Measurements from ENCODE around the gene BATF2.
"Not testable (repeated sequence)": the region's sequence is repeated elsewhere in the genome, so short reads cannot be mapped to it uniquely, and the experiment has no call there.

Gene BATF2

GRCh38 chr11:64990222-64990923, 6.4 kb downstream of the BATF2 start:
- WGBS (ENCODE audit: extremely low coverage, insufficient coverage, insufficient read length), result no CpG with 5 or more reads among the region's 15 CpGs
- H2BK5ac ChIP-seq (ENCODE audit: low read depth, low read length, poor library complexity), result no peak overlapping the region
- H3K18ac ChIP-seq (ENCODE audit: low read length), result no peak overlapping the region
- H3K9ac ChIP-seq (ENCODE audit: low read length), result no peak overlapping the region
- H2AK5ac ChIP-seq (ENCODE audit: low read length), result no peak overlapping the region
- no peak for DNase-seq
- no peaks in the 10 kb centered on the region for H3K4me1 ChIP-seq (ENCODE audit: control insufficient read depth in 1 of 2, insufficient read depth in 2 of 2, low read length in 2 of 2)
- H2BK12ac ChIP-seq (ENCODE audit: low read length), result no peak overlapping the region
- no peaks in the 10 kb centered on the region for H3K27me3 ChIP-seq (ENCODE audit: insufficient read depth, low read length)
- H3K79me1 ChIP-seq (ENCODE audit: low read length), result no peaks in the 10 kb centered on the region
- no peaks in the 10 kb centered on the region for H3K79me2 ChIP-seq (ENCODE audit: control insufficient read depth, insufficient read depth, low read length, poor library complexity)
- no peaks in the 10 kb centered on the region for H3K36me3 ChIP-seq (ENCODE audit: control insufficient read depth in 1 of 2, insufficient read depth in 2 of 2, low read length in 2 of 2)
- H3K4me2 ChIP-seq (ENCODE audit: low read length), result no peak overlapping the region
- H2BK120ac ChIP-seq (ENCODE audit: insufficient read depth, low read length, poor library complexity), result no peak overlapping the region
- H3K27ac ChIP-seq (ENCODE audit: low read depth, low read length), result no peak overlapping the region
- H4K91ac ChIP-seq (ENCODE audit: low read depth, low read length), result no peak overlapping the region
- H3K23ac ChIP-seq (ENCODE audit: low read length), result no peak overlapping the region
- H4K12ac ChIP-seq (ENCODE audit: low read depth, low read length), result no peak overlapping the region
- H3K9me3 ChIP-seq (ENCODE audit: insufficient read depth, low read depth, low read length), result no peaks in the 10 kb centered on the region
- no peak overlapping the region for H3K4ac ChIP-seq (ENCODE audit: low read depth, low read length)
- H2AFZ ChIP-seq (ENCODE audit: insufficient read depth, low read length, poor library complexity), result no peak overlapping the region
- H3K14ac ChIP-seq (ENCODE audit: low read length), result no peak overlapping the region
- no peak overlapping the region for H3K4me3 ChIP-seq (ENCODE audit: low read depth, low read length)
- H4K8ac ChIP-seq (ENCODE audit: low read depth, low read length), result no peak overlapping the region

GRCh38 chr11:64989416-64989815, 7.4 kb downstream of the BATF2 start:
- Histone ChIP-seq H3K14ac (ENCODE audit: low read length) (no peak overlapping the region), H2BK5ac (ENCODE audit: low read depth, low read length, poor library complexity) (no peak overlapping the region), H3K27ac (ENCODE audit: low read depth, low read length) (no peak overlapping the region), H3K23ac (ENCODE audit: low read length) (no peak overlapping the region), H2BK120ac (ENCODE audit: insufficient read depth, low read length, poor library complexity) (no peak overlapping the region), H3K4me3 (ENCODE audit: low read depth, low read length) (no peak overlapping the region), H3K9ac (ENCODE audit: low read length) (no peak overlapping the region), H4K8ac (ENCODE audit: low read depth, low read length) (no peak overlapping the region), H4K12ac (ENCODE audit: low read depth, low read length) (no peak overlapping the region), H3K79me1 (ENCODE audit: low read length) (no peaks in the 10 kb centered on the region), H3K4me1 (ENCODE audit: control insufficient read depth in 1 of 2, insufficient read depth in 2 of 2, low read length in 2 of 2) (no peaks in the 10 kb centered on the region), H2AK5ac (ENCODE audit: low read length) (no peak overlapping the region), H2AFZ (ENCODE audit: insufficient read depth, low read length, poor library complexity) (no peak overlapping the region), H4K91ac (ENCODE audit: low read depth, low read length) (no peak overlapping the region), H3K36me3 (ENCODE audit: control insufficient read depth in 1 of 2, insufficient read depth in 2 of 2, low read length in 2 of 2) (no peaks in the 10 kb centered on the region), H3K27me3 (ENCODE audit: insufficient read depth, low read length) (no peaks in the 10 kb centered on the region), H2BK12ac (ENCODE audit: low read length) (no peak overlapping the region), H3K4me2 (ENCODE audit: low read length) (no peak overlapping the region), H3K9me3 (ENCODE audit: insufficient read depth, low read depth, low read length) (no peaks in the 10 kb centered on the region), H3K18ac (ENCODE audit: low read length) (no peak overlapping the region), H3K79me2 (ENCODE audit: control insufficient read depth, insufficient read depth, low read length, poor library complexity) (no peaks in the 10 kb centered on the region), H3K4ac (ENCODE audit: low read depth, low read length) (no peak overlapping the region)
- no peak for DNase-seq
- WGBS (ENCODE audit: extremely low coverage, insufficient coverage, insufficient read length), result no CpG with 5 or more reads among the region's 13 CpGs

- H2BK12ac ChIP-seq (ENCODE audit: low read length), result no peak overlapping the region
- no peak overlapping the region for H2BK120ac ChIP-seq (ENCODE audit: insufficient read depth, low read length, poor library complexity)
- H3K79me2 ChIP-seq (ENCODE audit: control insufficient read depth, insufficient read depth, low read length, poor library complexity), result no peaks in the 10 kb centered on the region
- no CpG with 5 or more reads among the region's 6 CpGs for WGBS (ENCODE audit: extremely low coverage, insufficient coverage, insufficient read length)
- H3K27me3 ChIP-seq (ENCODE audit: insufficient read depth, low read length), result no peaks in the 10 kb centered on the region
- H3K4me2 ChIP-seq (ENCODE audit: low read length), result no peak overlapping the region
- no peak overlapping the region for H2BK5ac ChIP-seq (ENCODE audit: low read depth, low read length, poor library complexity)
- no peak overlapping the region for H3K4me3 ChIP-seq (ENCODE audit: low read depth, low read length)
- H3K9ac ChIP-seq (ENCODE audit: low read length), result no peak overlapping the region
- no peak overlapping the region for H4K91ac ChIP-seq (ENCODE audit: low read depth, low read length)
- no peaks in the 10 kb centered on the region for H3K4me1 ChIP-seq (ENCODE audit: control insufficient read depth in 1 of 2, insufficient read depth in 2 of 2, low read length in 2 of 2)
- H3K27ac ChIP-seq (ENCODE audit: low read depth, low read length), result no peak overlapping the region
- no peak overlapping the region for H2AFZ ChIP-seq (ENCODE audit: insufficient read depth, low read length, poor library complexity)
- DNase-seq, result no peak
- no peaks in the 10 kb centered on the region for H3K79me1 ChIP-seq (ENCODE audit: low read length)
- no peak overlapping the region for H2AK5ac ChIP-seq (ENCODE audit: low read length)
- H3K18ac ChIP-seq (ENCODE audit: low read length), result no peak overlapping the region
- no peak overlapping the region for H4K8ac ChIP-seq (ENCODE audit: low read depth, low read length)
- no peak overlapping the region for H3K14ac ChIP-seq (ENCODE audit: low read length)
- H3K36me3 ChIP-seq (ENCODE audit: control insufficient read depth in 1 of 2, insufficient read depth in 2 of 2, low read length in 2 of 2), result no peaks in the 10 kb centered on the region
- no peak overlapping the region for H3K4ac ChIP-seq (ENCODE audit: low read depth, low read length)
- no peak overlapping the region for H4K12ac ChIP-seq (ENCODE audit: low read depth, low read length)
- no peak overlapping the region for H3K23ac ChIP-seq (ENCODE audit: low read length)
- no peaks in the 10 kb centered on the region for H3K9me3 ChIP-seq (ENCODE audit: insufficient read depth, low read depth, low read length)
These were observed 8.5 kb downstream of the BATF2 start for GRCh38 chr11:64987998-64988854.

GRCh38 chr11:64983339-64983738, 13.4 kb downstream of the BATF2 start:
- not testable (repeated sequence) for H3K18ac ChIP-seq (ENCODE audit: low read length); H3K4me2 ChIP-seq (ENCODE audit: low read length); H3K4me3 ChIP-seq (ENCODE audit: low read depth, low read length); H3K4ac ChIP-seq (ENCODE audit: low read depth, low read length); H3K9me3 ChIP-seq (ENCODE audit: insufficient read depth, low read depth, low read length); H2AFZ ChIP-seq (ENCODE audit: insufficient read depth, low read length, poor library complexity); H3K4me1 ChIP-seq (ENCODE audit: control insufficient read depth in 1 of 2, insufficient read depth in 2 of 2, low read length in 2 of 2); H3K23ac ChIP-seq (ENCODE audit: low read length); H3K9ac ChIP-seq (ENCODE audit: low read length); H2AK5ac ChIP-seq (ENCODE audit: low read length); H3K79me2 ChIP-seq (ENCODE audit: control insufficient read depth, insufficient read depth, low read length, poor library complexity); H3K27ac ChIP-seq (ENCODE audit: low read depth, low read length); H4K8ac ChIP-seq (ENCODE audit: low read depth, low read length); H4K91ac ChIP-seq (ENCODE audit: low read depth, low read length); H3K36me3 ChIP-seq (ENCODE audit: control insufficient read depth in 1 of 2, insufficient read depth in 2 of 2, low read length in 2 of 2); H2BK120ac ChIP-seq (ENCODE audit: insufficient read depth, low read length, poor library complexity); H3K79me1 ChIP-seq (ENCODE audit: low read length); H2BK5ac ChIP-seq (ENCODE audit: low read depth, low read length, poor library complexity); H2BK12ac ChIP-seq (ENCODE audit: low read length); H3K27me3 ChIP-seq (ENCODE audit: insufficient read depth, low read length); DNase-seq; H4K12ac ChIP-seq (ENCODE audit: low read depth, low read length); H3K14ac ChIP-seq (ENCODE audit: low read length)
- no CpG with 5 or more reads among the region's 5 CpGs for WGBS (ENCODE audit: extremely low coverage, insufficient coverage, insufficient read length)

All from trophoblast cell (in vitro differentiated cells and primary cell).